Esophagus squamous epithelium (tissue), 4 donors: Measurements from ENCODE around the gene PKD2L1.

ENCODE experiments used
- CTCF ChIP-seq, 6 experiments: fragments of 450-650 bp in 4 of 6; fragments of 200-600 bp in 2 of 6; sonication (generic) in 2 of 6; IDR thresholded peaks; one replicate each; pipeline ENCODE4 v1.5.1; 2016 to 2019; ENCODE audit warnings: antibody characterized with exemption in 6 of 6, mild to moderate bottlenecking in 4 of 6, moderate library complexity in 4 of 6
- POLR2A ChIP-seq, 4 donors: fragments of 450-650 bp; IDR thresholded peaks; one replicate each; pipeline ENCODE4 v1.6.1; 2017; ENCODE audit warnings: antibody characterized with exemption in 4 of 4, mild to moderate bottlenecking in 4 of 4, moderate library complexity in 3 of 4

- TF ChIP-seq POLR2A (IDR thresholded peaks at IDR 0.05), result no peak
- TF ChIP-seq CTCF (IDR thresholded peaks at IDR 0.05), result no peak
These were observed 3.1 kb upstream of the PKD2L1 start for GRCh38 chr10:100333106-100333505.
